Suppressor macrophage treated with lipopolysaccharide for 4 hours (primary cell): Measurements from ENCODE around the gene KIF2A.

Source experiments
- DNase-seq: peaks from one replicate; pipeline ENCODE4 v3.0.0-alpha.2; 2020

Gene KIF2A

GRCh38 chr5:62395210-62395950, 89.4 kb downstream of the KIF2A start:
- no peak for DNase-seq

- peak; percentile 98 for DNase-seq
Observed at GRCh38 chr5:62403411-62404250, 97.6 kb downstream of the KIF2A start, which contains the start of gene DIMT1. Gene DIMT1 (minus strand): TSS chr5:62403905. CDS start chr5:62403772, 133 bp downstream.

- DNase-seq = peak; percentile 99
Observed at GRCh38 chr5:62412549-62413329, 106.7 kb downstream of the KIF2A start, which contains the start of gene IPO11. Gene IPO11 (plus strand): TSS chr5:62412763. CDS start chr5:62437280, 24,517 bp downstream.

- no peak for DNase-seq
Observed at GRCh38 chr5:62413711-62414110, 107.7 kb downstream of the KIF2A start.

- DNase-seq = no peak
Observed at GRCh38 chr5:62418462-62419076, 112.6 kb downstream of the KIF2A start.

- no peak for DNase-seq
Observed at GRCh38 chr5:62419609-62420008, 113.6 kb downstream of the KIF2A start.

- DNase-seq = no peak
Observed at GRCh38 chr5:62421414-62421813, 115.4 kb downstream of the KIF2A start.

- DNase-seq = no peak
Observed at GRCh38 chr5:62424763-62425162, 118.8 kb downstream of the KIF2A start.

- DNase-seq = peak; percentile 3
Observed at GRCh38 chr5:62431735-62432620, 126.0 kb downstream of the KIF2A start.

- peak; percentile 26 for DNase-seq
Observed at GRCh38 chr5:62432621-62433064, 126.6 kb downstream of the KIF2A start.
